NCI-H1694 treated with DMSO at 0.1 percent for 48 hours (cell line): ENCODE data around the gene APIP.
A peak's percentile ranks its signal among the peaks of the same experiment; 100 is the strongest.

Experiments used
- DNase-seq: peaks from one replicate; lab custom pipeline; 2025; lab: John Stamatoyannopoulos, UW

Gene APIP, protein sequence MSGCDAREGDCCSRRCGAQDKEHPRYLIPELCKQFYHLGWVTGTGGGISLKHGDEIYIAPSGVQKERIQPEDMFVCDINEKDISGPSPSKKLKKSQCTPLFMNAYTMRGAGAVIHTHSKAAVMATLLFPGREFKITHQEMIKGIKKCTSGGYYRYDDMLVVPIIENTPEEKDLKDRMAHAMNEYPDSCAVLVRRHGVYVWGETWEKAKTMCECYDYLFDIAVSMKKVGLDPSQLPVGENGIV

GRCh38 chr11:34916015-34916842 is at the start of gene APIP, which contains the start of gene PDHX:
TSS of gene APIP (minus strand) at chr11:34916379. CDS start at chr11:34916284, 95 bp downstream.
TSS of gene PDHX (plus strand) at chr11:34916618. CDS start at chr11:34916656, 38 bp downstream.
- DNase-seq = peak; percentile 84

GRCh38 chr11:34964610-34965331 is 48.6 kb upstream of the APIP start:
- no peak for DNase-seq

DNA sequence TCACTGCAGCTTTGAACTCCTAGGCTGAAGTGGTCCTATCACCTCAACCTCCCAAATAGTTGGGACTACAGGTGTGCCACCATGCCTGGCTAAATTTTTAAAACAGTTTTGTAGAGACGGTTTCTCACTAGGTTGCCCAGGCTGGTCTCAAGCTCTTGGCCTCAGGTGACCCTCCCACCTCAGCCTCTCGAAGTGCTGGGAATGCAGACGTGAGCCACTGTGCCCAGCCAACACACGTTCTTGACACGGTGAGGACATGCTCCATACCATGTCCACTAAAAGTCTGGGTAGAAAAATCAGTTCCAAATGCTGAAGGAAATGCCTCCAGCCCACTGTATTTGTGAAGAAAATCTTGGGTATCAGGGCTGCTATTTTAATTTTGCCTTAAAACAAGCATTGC is 47.2 kb upstream of the APIP start:
- no peak for DNase-seq

DNA sequence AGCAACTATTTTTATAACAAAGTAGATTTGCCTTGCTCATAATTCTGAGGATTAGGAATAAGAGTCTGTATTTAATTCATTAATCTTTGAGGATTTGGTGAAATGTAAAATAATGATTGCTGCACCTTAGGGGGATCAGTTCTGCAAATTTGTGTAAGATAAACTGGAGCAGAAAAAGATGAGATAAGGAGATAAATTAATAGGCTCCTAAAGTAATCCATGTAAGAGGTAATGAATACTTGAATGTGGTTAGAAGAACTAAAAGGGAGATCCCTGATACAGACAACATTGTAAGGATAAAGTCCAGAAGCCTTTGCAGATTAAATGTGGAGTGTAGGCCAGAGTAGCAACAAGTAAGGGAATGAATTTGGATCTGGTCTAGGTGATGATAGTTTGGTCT is 45.9 kb upstream of the APIP start:
- DNase-seq = no peak

GRCh38 chr11:34960277-34960676 is 44.1 kb upstream of the APIP start:
- DNase-seq = no peak

DNA sequence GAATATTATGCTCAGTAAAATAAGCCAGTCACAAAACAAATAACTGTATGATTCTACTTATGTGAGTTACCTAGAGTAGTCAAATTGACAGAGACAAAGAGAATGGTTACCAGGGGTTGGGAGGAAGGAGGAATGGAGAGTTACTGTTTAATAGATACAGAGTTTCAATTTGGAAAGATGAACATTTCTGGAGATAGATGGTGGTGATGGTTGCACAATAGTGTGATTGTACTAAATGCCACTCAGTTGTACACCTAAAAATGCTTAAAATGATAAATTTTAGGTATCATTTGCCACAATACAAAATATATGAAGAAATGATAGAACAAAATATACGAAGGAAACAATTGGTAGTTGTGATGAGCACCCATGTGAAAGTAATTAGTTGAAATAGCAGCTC is 43.6 kb upstream of the APIP start:
- no peak for DNase-seq

- DNase-seq = no peak
Observed at GRCh38 chr11:34957606-34958005, 41.4 kb upstream of the APIP start.

- no peak for DNase-seq
Observed at GRCh38 chr11:34957206-34957605, 41.0 kb upstream of the APIP start.

DNA sequence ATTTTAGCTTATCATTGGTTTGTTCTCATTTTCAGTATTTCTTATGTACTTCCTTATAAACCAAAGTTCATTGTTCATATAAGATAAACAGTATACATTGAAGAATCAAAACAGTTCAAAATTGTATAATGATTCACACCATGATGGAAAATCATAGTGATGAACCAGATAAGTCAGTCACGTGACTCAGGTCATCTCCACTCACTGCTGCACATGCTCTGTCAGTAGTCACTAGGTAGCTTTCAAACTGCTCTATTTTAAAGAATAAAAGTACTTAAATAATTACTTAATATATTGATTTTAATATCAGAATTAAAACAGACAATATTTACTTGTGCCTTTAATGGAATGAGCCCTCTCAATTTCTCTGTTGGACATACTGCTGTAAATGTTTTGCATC is 37.8 kb upstream of the APIP start:
- no peak for DNase-seq

DNA sequence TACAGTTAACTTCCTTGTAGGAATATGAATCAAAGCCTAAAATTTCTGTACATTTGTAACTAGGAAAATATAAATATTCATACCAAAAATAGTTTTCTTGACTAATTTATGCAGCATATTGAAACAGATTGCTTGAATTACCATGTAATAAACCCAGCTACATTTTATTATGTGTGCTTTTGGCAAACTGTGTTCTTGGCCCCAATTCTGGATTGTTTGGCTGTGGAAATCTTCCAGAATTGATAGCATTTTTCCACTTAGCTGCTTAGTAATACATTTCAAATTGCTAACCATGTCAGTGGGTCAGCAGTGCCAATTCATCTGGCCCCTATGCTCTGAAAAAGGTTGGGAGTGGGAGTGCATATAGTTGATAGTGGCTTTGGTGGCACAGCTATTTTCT is 32.5 kb upstream of the APIP start:
- DNase-seq = no peak

- DNase-seq = no peak
Observed at GRCh38 chr11:34944692-34945091, 28.5 kb upstream of the APIP start.

- no peak for DNase-seq
Observed at GRCh38 chr11:34941688-34942087, 25.5 kb upstream of the APIP start.

DNA sequence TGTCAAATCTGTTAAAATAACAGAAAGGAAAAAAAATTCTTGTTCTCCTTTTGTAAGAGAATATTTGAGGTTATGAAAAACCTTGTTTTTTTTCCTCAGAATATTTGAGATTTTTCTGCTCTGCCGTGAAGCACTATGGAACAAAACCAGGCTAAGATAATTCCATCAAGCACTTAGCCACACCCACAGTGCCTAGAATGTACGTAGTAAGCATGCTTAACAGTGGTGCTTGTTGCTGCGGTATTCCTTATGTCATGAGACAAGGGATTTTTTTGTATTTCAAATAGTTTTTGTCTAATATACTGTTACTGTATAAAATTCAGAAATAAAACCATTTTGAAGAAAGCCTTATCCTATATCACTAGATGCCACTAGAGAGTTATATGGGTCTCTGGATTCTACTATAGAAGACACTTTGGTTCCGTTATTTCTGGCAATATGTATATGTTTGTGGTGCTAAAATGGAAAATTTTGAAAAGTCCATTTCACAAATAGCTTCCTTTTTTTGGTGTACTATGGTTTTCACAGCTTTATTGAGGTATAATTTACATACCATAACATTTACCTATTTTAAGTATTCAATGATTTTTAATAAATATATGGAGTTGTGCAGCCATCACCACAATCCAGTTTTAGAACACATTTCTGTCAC is 24.0 kb upstream of the APIP start:
- no peak for DNase-seq

DNA sequence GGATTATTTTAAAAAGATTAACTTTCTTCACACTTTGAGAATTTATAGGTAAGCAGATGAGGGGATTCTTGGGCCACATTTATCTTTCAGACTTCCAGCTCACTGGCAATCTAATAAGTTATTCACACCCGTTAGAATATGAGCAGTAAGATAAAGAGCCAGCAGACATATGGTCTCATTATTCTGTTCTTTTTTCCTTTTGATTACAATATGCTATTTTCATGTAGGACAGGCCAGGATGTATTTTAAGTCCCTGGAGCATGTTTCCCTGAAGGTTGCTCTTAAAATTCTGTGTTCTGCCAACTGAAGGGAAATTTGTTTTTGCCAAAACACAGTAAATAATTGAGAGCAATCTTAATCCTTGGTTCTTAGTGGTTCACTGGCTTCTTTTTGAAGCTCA is 22.4 kb upstream of the APIP start:
- DNase-seq = no peak

DNA sequence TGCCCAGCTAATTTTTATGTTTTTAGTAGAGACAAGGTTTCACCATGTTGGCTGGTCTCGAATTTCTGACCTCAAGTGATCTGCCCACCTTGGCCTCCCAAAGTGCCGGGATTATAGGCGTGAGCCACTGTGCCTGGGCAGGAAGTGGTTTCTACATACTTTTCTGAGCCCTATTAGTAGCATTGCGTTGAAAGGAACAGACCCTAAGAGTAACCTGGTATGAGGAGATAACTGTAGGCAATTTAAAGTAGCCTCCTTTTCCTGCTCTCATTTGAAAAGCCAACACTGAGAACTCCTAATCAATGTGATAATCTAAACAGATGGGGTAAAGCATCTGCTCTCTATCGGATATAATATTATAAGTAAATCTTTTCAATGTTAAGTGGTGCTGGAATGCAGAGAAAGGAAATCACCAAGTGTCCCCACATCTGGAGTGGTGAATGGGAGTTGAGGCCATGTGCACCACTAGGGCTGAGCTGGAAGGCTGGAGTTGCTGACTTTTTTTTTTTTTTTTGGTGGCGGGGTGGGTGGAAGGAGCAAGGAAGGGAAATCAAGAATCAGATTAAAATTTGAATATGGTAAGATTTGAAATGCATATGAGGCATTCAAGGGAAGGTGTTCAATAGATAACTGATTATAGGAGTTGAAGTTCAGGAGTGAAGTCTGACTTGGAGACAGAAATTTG is 20.9 kb upstream of the APIP start:
- DNase-seq = no peak

GRCh38 chr11:34929794-34930763 is 13.9 kb upstream of the APIP start:
- no peak for DNase-seq

DNA sequence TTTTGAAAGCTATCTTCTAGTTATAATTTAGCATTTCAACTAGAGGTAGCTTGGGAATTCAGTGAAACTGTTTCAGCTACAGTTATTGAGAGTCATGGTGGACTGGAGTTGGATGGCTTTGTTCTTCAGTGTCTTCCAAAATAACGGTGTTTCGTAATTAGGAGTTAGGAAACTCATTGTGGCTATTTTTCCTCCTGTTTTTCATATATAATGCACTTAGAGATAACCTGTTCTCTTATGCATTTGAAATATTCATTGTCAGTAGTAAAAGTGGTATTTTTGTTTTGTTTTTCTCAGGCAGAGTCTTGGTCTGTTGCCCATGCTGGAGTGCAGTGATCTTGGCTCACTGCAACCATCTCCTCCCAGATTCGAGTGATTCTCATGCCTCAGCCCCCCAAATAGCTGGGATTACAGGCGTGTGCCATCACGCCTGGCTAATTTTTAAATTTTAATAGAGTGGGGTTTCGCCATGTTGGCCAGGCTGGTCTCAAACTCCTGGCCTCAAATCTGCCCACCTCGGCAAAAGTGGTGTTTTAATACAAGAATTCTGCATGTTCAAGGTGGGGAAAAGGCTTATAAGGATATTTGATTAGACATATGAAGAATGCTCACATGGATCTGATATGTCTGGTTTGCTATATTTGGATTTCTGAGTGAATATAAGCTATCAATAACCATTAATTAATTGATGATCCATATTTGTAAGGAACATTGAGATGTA is 12.9 kb upstream of the APIP start:
- no peak for DNase-seq

DNA sequence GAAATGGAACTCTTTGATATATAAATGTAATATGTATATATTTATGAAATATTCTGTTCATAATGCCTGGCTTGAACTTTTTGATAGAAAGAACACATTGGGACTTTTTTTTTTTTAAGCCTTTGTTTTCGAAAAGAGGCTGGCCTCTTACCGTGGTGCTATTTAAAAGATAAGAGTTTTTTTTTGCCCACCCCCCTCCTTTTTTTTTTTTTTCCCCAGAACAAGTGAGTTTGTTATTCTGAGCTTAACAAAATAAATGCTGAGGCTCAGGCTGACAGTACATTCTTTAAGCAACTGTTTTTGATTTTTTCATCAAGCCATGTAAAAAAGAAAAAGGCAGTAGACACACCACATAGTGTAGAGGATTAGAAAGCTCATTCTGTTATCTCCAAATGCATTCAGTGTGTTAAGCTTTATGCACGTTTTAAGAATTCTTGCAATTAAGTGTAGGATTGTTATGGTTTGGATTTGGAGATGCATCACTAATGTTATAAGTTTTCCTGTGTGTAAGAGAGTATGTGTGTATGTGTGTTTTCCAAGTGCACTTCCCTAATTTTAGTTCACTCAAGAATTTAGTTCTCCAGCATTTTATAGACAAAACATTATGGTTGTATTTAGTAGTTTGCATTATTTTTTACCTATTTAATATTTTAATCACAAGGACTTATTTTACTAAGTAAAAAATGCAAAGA is 12.2 kb upstream of the APIP start:
- no peak for DNase-seq

GRCh38 chr11:34926831-34927132 is 10.6 kb upstream of the APIP start:
- no peak for DNase-seq
